ENCODE data around the gene PTCD2. TPM values are rescaled to one million over a fixed set of nuclear protein-coding genes. Genes with fewer than 3 reads are reported as not detected.

Gene PTCD2
- total RNA-seq, 2 donors from 2014 or later, result 4.4 to 7.8 TPM

DNA sequence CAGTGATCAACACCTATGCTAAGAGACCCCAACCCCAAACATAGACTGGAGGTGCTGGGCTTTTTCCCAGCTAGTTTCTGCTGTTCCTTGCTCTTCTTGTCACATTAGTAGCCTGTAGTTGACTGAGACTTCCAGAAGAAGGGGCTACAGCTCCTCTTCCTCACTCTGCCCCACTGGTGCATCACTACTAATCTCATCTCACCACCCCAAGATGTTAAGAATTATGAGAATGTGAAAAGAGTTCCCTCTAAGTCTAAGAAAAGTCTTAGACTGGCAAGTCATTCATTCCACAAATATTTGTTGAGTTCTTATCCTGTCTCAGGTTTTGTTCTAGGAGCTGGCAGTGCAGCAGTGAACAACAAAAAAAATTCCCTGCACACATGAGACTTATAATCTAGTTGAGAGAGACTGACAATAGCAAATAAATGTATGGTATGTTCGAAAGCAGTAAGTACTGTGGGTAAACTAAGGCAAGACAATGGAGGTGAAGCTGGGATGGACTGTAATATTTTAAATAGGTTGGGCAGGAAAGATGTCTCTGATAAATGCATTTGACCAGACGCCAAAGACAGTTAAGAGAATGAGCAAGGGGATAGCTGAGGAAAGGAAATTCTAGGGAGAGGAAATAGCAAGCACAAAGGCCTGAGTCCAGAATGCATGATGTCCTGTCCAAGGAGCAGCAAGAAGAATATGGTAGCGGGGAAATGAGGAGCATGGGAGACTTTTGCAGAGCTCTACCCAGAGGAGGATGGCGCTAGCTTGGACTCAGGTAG lies 92.3 kb downstream of the PTCD2 start:
- TF ChIP-seq, protein P1, sequence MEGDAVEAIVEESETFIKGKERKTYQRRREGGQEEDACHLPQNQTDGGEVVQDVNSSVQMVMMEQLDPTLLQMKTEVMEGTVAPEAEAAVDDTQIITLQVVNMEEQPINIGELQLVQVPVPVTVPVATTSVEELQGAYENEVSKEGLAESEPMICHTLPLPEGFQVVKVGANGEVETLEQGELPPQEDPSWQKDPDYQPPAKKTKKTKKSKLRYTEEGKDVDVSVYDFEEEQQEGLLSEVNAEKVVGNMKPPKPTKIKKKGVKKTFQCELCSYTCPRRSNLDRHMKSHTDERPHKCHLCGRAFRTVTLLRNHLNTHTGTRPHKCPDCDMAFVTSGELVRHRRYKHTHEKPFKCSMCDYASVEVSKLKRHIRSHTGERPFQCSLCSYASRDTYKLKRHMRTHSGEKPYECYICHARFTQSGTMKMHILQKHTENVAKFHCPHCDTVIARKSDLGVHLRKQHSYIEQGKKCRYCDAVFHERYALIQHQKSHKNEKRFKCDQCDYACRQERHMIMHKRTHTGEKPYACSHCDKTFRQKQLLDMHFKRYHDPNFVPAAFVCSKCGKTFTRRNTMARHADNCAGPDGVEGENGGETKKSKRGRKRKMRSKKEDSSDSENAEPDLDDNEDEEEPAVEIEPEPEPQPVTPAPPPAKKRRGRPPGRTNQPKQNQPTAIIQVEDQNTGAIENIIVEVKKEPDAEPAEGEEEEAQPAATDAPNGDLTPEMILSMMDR (IDR thresholded peaks at IDR 0.05), result no peak
- Histone ChIP-seq H3K4me1 (no peaks in the 10 kb centered on the region), H3K9ac (ENCODE audit: low read depth in 2 of 2, low read length in 2 of 2) (no peak overlapping the region), H3K9me3 (no peaks in the 10 kb centered on the region), H3K27me3 (no peaks in the 10 kb centered on the region), H3K27ac (no peak overlapping the region), H3K4me3 (no peak overlapping the region), H3K36me3 (no peaks in the 10 kb centered on the region)
- DNase-seq, result no peak
- intact Hi-C loops (cut with DNase I), result no loop called here

DNA sequence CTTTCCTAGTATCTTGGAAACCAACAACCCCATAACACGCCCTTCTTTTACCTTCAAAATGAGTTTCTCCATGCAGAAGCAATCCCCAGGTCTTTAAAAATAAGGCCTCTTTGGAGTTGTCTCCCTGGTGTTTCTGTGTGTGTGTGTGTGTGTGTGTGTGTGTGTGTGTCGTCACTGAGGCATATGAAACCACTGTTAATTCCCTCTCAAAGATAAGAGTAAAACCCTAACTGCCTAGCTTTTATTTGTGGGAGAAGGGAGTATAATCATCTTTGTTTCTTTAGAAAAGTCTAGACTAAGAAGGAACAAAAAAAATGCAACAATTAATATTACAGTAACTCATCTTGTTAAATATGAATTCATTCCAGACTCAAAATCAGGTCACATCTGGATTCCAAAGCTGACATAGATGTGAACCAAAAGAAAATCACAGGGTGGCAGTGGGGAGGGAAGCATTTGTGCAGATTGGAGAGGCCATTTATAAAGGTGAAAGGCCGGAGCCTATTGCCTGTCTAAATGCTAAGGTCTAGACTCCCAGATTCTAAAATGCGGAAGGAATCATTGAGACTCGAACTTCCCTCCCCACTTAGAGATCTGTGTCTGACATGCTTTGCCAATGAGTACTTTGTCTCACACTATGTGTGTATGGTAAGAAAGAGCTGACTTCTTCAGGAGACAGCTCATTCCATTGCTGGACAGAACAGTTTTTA lies 95.6 kb downstream of the PTCD2 start:
- Histone ChIP-seq H3K9ac (ENCODE audit: low read depth in 2 of 2, low read length in 2 of 2) (no peak overlapping the region), H3K27me3 (no peaks in the 10 kb centered on the region), H3K36me3 (no peaks in the 10 kb centered on the region), H3K4me1 (no peaks in the 10 kb centered on the region), H3K27ac (no peak overlapping the region), H3K4me3 (no peak overlapping the region), H3K9me3 (no peaks in the 10 kb centered on the region)
- TF ChIP-seq, protein P1 (IDR thresholded peaks at IDR 0.05), result no peak
- DNase-seq, result no peak
- intact Hi-C loops (cut with DNase I), result no loop called here

DNA sequence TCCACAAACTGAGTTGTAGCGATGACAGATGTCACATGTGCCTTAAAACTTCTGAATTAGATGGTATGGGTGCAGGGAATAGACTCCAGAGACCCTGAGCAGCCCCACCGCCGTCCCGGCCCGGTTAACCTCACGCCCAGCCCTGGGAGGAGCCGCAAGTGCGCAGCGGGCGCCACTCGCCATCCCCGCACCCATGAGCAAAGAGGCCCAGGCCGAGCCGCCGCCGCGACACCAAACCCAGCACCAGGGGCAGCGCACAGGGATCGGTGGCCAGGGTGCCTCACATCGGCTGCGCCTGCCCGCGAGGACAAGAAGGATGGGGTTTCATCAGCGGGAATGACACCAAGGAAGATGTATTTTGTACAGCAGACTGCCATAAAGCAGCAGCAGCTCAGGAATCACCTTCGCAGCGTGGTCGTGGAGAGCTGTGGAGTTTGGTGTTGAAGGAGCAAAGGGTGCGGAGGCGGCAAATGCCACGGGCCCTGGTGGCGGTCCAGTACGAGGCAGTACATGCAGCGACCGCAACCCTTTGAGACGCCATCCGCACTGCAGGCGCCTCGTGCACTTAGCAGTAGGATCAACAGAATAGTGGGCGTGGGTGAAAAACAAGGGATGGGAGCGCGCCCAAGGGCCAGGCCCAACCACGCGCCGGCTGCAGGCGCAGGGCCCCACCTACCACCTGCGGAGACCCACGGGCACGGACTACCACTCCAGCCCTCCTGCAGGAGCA lies 97.3 kb downstream of the PTCD2 start:
- Histone ChIP-seq H3K36me3 (no peaks in the 10 kb centered on the region), H3K27ac (no peak overlapping the region), H3K9me3 (no peaks in the 10 kb centered on the region), H3K4me3 (no peak overlapping the region), H3K27me3 (no peaks in the 10 kb centered on the region), H3K9ac (ENCODE audit: low read depth in 2 of 2, low read length in 2 of 2) (no peak overlapping the region), H3K4me1 (no peaks in the 10 kb centered on the region)
- DNase-seq, result no peak
- intact Hi-C loops (cut with DNase I), result no loop called here
- TF ChIP-seq, protein P1 (IDR thresholded peaks at IDR 0.05), result no peak

Other genes with a start within 250 kb of the PTCD2 start
- gene MAP1B, start 212.9 kb upstream of the PTCD2 start, total RNA-seq, result 10 to 100 TPM in 1 of 2 donors, 1 to 10 TPM in 1; 6.1 to 16.2 TPM
- gene MRPS27, start 133 bp upstream of the PTCD2 start, total RNA-seq, result 10 to 100 TPM; 46.3 to 56.6 TPM
- gene ZNF366, start 187.0 kb downstream of the PTCD2 start, total RNA-seq, result under 1 TPM; 0.45 to 0.47 TPM